SU-DHL-6 (cell line): ENCODE results near the gene CSTB.

ENCODE experiments used
- EZH2phosphoT487 ChIP-seq: fragments of 200-600 bp; sonication (generic), shearing (Covaris generic); conservative IDR thresholded peaks from 2 replicates; pipeline ENCODE4 v1.6.1; 2018; ENCODE audit warnings: mild to moderate bottlenecking, antibody characterized with exemption, low read length, moderate library complexity, mixed read lengths
- TF ChIP-seq, protein P1 (sequence below): fragments of 200-600 bp; sonication (generic); IDR thresholded peaks from one replicate; pipeline ENCODE4 v1.5.1; 2017; ENCODE audit warnings: antibody characterized with exemption, mild to moderate bottlenecking, low read length, moderate library complexity; ENCODE audit not compliant: insufficient read depth, poor library complexity, severe bottlenecking

- TF ChIP-seq, protein P1, sequence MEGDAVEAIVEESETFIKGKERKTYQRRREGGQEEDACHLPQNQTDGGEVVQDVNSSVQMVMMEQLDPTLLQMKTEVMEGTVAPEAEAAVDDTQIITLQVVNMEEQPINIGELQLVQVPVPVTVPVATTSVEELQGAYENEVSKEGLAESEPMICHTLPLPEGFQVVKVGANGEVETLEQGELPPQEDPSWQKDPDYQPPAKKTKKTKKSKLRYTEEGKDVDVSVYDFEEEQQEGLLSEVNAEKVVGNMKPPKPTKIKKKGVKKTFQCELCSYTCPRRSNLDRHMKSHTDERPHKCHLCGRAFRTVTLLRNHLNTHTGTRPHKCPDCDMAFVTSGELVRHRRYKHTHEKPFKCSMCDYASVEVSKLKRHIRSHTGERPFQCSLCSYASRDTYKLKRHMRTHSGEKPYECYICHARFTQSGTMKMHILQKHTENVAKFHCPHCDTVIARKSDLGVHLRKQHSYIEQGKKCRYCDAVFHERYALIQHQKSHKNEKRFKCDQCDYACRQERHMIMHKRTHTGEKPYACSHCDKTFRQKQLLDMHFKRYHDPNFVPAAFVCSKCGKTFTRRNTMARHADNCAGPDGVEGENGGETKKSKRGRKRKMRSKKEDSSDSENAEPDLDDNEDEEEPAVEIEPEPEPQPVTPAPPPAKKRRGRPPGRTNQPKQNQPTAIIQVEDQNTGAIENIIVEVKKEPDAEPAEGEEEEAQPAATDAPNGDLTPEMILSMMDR = no peak
- TF ChIP-seq EZH2phosphoT487 = no peak
Observed at GRCh38 chr21:43797415-43797814, 21.3 kb upstream of the CSTB start.
